ENCODE data around the gene LOXL1.

The LOXL1 gene

GRCh38 chr15:73981761-73982221 is 55.5 kb downstream of the LOXL1 start:
- no peak for DNase-seq (ENCODE audit: low read depth)

GRCh38 chr15:73982222-73982962 is 56.1 kb downstream of the LOXL1 start:
- DNase-seq (ENCODE audit: low read depth): no peak

- no peak for DNase-seq (ENCODE audit: low read depth)
Measured at GRCh38 chr15:73983211-73983727, 57.0 kb downstream of the LOXL1 start.

- no peak for DNase-seq (ENCODE audit: low read depth)
Measured at GRCh38 chr15:73983773-73984172, 57.5 kb downstream of the LOXL1 start.

- DNase-seq (ENCODE audit: low read depth): no peak
Measured at GRCh38 chr15:73984208-73984979, 58.1 kb downstream of the LOXL1 start.

GRCh38 chr15:73985101-73985873 is 59.0 kb downstream of the LOXL1 start:
- DNase-seq (ENCODE audit: low read depth): no peak

GRCh38 chr15:73986055-73986775 is 60.0 kb downstream of the LOXL1 start:
- no peak for DNase-seq (ENCODE audit: low read depth)

GRCh38 chr15:73986776-73987056 is 60.5 kb downstream of the LOXL1 start:
- no peak for DNase-seq (ENCODE audit: low read depth)

- DNase-seq (ENCODE audit: low read depth): no peak
Measured at GRCh38 chr15:73987250-73987649, 61.0 kb downstream of the LOXL1 start.

- DNase-seq (ENCODE audit: low read depth): no peak
Measured at GRCh38 chr15:73987681-73988444, 61.6 kb downstream of the LOXL1 start.

- no peak for DNase-seq (ENCODE audit: low read depth)
Measured at GRCh38 chr15:73988445-73988969, 62.2 kb downstream of the LOXL1 start.

GRCh38 chr15:73989001-73989798 is 62.9 kb downstream of the LOXL1 start:
- DNase-seq (ENCODE audit: low read depth): no peak

GRCh38 chr15:73990250-73991005 is 64.2 kb downstream of the LOXL1 start:
- no peak for DNase-seq (ENCODE audit: low read depth)

- no peak for DNase-seq (ENCODE audit: low read depth)
Measured at GRCh38 chr15:73991260-73991659, 65.0 kb downstream of the LOXL1 start.

GRCh38 chr15:73991726-73992593 is 65.7 kb downstream of the LOXL1 start, which contains the start of gene STOML1:
Gene STOML1 (minus strand): TSS chr15:73992295. CDS start chr15:73992223, 72 bp downstream.
- peak; percentile 91 for DNase-seq (ENCODE audit: low read depth)

- DNase-seq (ENCODE audit: low read depth): no peak
Measured at GRCh38 chr15:73992594-73992898, 66.3 kb downstream of the LOXL1 start.

GRCh38 chr15:73993211-73993994 is 67.1 kb downstream of the LOXL1 start:
- DNase-seq (ENCODE audit: low read depth): no peak

All from activated T-helper 1 cell treated with Interleukin-2 at 50 U/mL for 16 hours (primary cell).